DMS153 (cell line): ENCODE measurements around the gene LTK.

Source experiments
- DNase-seq: peaks from one replicate; lab custom pipeline; 2025; lab: John Stamatoyannopoulos, UW

Gene LTK

GRCh38 chr15:41498657-41499056 lies 15.0 kb downstream of the LTK start:
- no peak for DNase-seq

GRCh38 chr15:41495736-41496599 lies 17.7 kb downstream of the LTK start:
- DNase-seq, result no peak

GRCh38 chr15:41494922-41495735 lies 18.5 kb downstream of the LTK start:
- no peak for DNase-seq

DNA sequence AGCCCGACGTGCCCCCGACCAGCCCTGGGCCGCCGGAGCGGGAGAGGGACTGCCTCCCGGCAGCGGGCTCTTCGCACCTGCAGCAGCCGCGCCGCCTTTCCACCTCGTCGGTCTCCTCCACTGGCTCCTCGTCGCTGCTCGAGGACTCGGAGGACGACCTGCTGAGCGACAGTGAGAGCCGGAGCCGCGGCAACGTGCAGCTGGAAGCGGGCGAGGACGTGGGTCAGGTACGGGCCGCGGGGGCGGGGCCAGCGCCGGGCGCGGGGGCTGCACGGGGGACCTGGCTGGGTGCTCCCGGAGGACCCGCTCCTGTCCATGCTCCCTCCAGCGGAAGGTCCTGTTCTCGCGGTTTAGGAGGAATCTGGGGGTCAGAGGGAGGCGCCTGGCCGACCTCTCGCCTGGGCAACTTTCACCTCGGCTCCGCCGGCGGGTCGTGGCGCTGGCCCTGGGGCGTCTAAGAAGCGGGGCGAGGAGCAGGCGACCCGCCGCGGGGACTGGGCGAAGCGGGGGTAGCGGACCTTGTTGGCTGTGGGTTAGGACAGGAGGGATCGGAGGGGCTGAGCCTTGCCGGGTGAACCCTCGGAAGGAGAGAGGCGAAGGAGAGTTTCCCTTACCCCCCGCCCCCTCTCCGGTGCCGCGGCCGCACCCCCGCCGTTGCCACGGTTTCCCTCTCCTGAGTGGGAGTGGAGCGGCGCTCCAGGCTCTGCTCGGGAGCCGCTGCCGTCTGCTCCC lies 19.3 kb downstream of the LTK start:
- DNase-seq, result no peak

DNA sequence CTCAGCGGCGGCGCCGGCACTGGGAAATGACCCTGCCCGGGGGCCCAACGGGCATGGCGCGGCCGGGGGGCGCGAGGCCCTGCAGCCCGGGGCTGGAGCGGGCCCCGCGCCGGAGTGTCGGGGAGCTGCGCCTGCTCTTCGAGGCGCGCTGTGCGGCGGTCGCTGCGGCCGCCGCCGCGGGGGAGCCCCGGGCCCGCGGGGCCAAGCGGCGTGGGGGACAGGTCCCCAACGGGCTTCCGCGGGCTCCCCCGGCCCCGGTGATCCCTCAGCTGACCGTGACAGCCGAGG lies 19.8 kb downstream of the LTK start:
- no peak for DNase-seq

DNA sequence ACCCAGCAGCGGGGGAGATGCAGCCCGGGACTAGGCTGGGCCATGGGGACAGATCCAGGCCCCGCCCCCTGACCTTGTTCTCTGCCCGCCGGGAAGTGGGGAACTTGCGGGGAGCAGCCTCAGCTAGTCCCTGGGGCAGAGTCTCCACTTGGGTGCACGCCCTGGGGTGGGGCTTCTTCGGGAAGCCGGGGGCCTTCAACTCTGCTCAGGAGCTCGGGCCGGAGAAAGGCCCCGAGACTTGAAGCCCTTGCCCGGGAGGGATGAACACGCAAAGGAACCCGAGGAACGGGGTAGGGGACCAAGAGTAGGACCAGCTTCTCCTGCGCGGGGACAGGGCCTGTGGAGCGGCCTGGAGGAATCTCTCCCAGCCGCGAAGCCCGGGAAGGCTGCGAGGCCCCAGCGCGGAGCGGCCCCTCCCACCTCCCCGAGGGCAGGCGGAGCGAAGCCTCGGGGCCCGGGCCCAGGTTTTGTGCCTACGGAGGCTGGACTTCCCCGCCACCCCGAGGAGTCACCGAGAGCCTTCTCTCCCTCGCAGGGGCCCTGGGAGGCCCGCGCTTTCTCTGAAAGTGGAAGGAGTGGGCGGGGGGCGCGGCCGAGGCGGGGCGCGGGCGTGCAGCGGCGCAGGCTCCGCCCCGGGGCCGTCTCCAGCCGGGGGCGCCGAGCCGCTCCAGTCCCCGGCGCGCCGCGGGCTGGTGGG lies 20.3 kb downstream of the LTK start, which contains the start of gene ITPKA:
Gene ITPKA (plus strand): TSS at position 670 of the 697 bp plus-strand sequence. CDS start 54 bp downstream, outside the sequence.
- no peak for DNase-seq

- DNase-seq, result no peak
These were observed 20.9 kb downstream of the LTK start for GRCh38 chr15:41492597-41493204.

- no peak for DNase-seq
These were observed 21.7 kb downstream of the LTK start for GRCh38 chr15:41491889-41492288.

GRCh38 chr15:41490355-41490754 lies 23.3 kb downstream of the LTK start:
- DNase-seq, result no peak

- no peak for DNase-seq
These were observed 24.0 kb downstream of the LTK start for GRCh38 chr15:41489641-41490040.

DNA sequence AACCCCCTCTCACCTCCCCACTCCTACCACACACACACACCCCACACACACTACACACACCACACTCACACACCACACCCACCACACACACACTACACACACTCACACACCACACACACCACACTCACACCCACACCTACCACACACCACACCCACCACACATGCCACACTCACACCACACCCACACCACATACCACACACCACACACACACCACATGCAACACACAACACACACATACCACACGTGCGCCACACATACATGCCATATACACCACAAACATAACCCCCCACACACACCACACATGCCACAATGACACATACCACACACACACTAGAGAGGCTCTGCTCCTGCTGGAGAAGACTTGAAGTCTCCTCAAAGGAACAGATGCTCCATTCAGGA lies 25.8 kb downstream of the LTK start:
- no peak for DNase-seq

GRCh38 chr15:41487381-41487780 lies 26.2 kb downstream of the LTK start:
- DNase-seq, result no peak

- DNase-seq, result no peak
These were observed 27.3 kb downstream of the LTK start for GRCh38 chr15:41486286-41486685.

DNA sequence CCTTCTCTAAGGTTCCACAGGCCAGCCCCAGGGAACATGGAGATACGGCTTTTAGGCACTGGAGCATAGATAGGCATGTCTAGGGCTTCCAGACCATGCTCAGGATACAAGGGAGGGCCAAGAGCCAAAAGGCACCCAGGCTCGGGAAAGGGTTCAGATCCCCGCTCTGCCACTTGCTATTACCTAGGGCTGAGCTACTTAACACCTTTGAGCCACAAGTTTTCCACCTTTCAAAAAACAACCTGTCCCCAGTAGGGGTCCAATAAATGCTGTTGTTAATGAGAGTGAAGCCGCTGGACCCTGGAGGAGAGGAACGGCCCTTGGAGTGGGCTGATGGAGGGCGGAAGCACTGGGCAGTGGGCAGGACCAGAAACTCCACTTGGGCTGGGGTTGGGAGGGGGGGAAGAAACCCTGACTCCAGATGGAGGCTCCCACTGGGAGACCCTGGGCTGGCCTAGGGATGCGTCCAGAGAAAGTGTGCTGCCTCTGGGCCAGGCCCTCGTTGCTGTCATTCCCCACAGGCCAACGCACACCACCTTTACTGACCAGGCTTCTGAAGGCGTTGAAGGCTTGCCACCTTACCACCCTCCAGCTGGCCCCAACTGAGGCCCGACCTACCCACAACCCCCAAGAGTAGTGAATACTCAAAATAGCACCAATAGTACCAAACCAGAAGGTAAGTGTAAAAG lies 28.5 kb downstream of the LTK start:
- no peak for DNase-seq

DNA sequence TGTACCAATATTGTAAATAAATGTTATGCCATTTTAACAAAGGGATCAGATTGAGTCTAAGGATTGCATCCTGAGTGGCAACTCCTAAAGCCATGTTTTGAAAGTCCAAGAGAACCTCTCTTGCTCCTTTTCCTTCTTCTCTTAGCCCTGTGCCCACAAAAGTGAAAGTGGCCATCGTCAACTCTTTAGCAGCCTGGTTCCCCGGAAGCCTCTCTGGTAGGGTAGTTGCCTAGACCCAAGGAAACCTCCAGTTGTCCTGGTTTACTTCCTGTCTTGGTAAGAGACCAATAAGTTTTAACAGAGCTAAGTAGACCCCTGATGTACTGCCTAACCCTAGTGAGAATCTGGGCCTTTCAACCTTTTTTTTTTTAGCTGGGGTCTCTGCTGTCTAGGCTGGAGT lies 30.1 kb downstream of the LTK start:
- no peak for DNase-seq

GRCh38 chr15:41483115-41483514 lies 30.5 kb downstream of the LTK start:
- no peak for DNase-seq

DNA sequence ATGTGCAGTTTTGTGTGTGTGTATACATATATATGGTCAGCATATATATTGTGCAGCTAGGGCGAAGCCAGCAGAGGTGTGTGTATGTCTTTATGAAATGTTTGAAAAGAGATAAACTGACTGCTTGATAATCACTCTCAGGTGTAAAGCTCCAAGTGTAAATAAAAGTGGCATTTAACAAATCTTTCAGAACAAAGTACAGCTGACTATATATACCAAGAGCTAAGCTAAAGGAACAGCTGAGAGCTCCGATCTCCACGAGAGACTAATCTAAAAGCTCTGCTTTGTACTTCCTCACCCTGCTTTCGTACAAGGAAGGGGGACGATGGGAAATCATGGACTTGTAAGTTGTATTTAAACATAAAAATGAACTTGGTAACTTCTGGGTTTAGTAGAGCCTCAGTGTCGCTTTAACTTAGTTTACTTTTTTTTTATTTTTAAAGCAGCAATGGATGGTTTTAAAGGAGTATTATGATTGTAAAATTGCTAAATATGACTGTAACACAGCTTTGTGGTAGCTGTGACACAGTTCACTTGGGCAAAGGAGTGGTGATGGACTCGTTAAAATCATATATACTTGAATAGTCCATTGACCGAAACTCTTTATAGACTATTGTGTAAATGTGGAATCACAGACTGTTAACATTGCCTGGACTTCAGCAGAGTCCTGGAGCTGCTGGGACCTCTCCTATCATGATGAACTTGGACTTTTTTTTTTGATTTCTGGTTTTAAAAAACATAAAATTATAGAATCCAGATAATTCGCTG lies 31.3 kb downstream of the LTK start:
- DNase-seq, result no peak

GRCh38 chr15:41480396-41481140 lies 33.1 kb downstream of the LTK start:
- DNase-seq, result no peak

GRCh38 chr15:41476416-41477048 lies 37.1 kb downstream of the LTK start:
- DNase-seq, result no peak
